SH-SY5Y (cell line): Measurements from ENCODE around the gene PAX7.

Source experiments
- GATA2 ChIP-seq: IDR thresholded peaks from 2 replicates; pipeline ENCODE4 v1.6.1; 2011; ENCODE audit warnings: mild to moderate bottlenecking, low read depth, low read length
- GATA3 ChIP-seq: IDR thresholded peaks from 2 replicates; pipeline ENCODE4 v1.6.1; 2011; ENCODE audit warnings: low read depth, mild to moderate bottlenecking, low read length, moderate library complexity

DNA sequence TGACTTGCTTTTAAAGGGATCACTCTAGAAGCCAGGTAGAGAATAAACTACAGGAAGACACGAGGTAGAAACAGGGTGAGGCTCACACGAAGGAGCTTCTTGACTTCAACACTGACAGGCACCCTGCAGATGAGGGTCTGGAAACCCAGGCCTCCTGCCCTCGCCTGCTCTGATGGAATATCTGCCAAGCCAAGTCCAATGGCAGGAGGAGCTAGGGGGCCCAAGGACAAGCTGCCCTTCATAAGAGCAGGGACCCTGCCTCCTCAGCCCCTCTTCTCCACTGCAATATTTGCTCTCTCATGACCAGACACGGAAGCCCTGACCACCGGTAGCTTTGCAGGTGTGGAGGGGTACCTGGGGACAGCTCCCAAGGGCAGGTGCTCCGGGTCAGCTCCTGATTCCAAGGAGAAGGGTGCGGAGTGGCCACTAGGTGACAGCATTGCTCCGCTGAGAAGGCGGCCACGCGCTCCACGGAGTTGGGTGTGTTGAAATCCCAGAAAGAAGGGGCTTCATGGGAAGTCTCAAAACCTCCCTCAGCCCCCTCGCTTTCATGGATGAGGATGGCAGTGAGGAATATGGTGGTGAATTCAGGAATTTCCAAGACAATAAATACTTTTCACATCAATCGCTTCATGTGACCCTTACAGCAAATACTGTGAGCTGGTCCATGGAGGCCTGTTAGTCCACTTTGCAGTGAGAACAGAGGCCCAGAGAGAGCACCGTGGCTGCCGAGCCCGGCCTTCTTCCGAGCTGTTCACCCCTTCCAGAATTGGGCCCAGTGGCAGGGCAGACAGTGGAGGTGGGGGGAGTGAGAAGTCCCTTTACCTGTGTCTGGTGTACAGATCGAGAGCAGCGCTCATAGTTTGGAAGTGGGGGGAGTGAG, 33.2 kb upstream of the PAX7 start:
- TF ChIP-seq GATA3 (no peak), GATA2 (no peak)
